Retina (tissue), 1 donor: ENCODE data around the gene UCHL1.
"Not testable (repeated sequence)": the region's sequence is repeated elsewhere in the genome, so short reads cannot be mapped to it uniquely, and the experiment has no call there.

Source experiments
- DNase-seq: peaks from one replicate; pipeline ENCODE4 v3.0.0-alpha.2; 2016

The UCHL1 gene

GRCh38 chr4:41294445-41295062 is 37.8 kb downstream of the UCHL1 start:
- no peak for DNase-seq

GRCh38 chr4:41296995-41297394 is 40.3 kb downstream of the UCHL1 start:
- DNase-seq: no peak

- no peak for DNase-seq
Measured at GRCh38 chr4:41297832-41298231, 41.1 kb downstream of the UCHL1 start.

DNA sequence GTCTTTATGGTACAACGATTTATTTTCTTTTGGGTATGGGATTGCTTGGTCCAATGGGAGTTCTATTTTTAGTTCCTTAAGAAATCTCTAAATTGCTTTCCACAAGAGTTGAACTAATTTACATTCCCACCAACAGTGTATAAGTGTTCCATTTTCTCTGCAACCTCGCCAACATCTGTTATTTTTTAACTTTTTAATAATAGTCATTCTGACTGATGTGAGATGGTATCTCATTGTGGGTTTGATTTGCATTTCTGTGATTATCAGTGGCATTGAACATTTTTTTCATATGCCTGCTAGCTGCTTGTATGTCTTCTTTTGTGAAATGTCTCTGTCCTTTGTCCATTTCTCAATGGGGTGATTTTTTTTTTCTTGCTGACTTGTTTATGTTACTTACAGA is 42.8 kb downstream of the UCHL1 start:
- DNase-seq: no peak

DNA sequence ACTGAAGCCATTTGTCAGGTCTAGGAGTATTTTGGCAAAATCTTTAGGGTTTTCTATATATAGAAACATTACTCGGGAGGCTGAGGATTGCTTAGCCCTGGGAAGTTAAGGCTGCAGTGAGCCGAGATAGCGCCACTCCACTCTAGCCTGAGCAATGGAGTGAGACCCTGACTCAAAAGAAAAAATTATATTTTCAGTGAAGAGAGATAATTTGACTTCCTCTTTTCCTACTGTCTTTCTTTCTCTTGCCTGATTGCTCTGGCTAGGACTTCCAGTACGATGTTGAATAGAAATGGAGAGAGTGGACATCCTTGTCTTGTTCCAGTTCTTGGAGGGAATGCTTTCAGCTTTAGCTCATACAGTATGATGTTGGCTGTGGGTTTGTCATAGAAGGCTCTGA is 44.4 kb downstream of the UCHL1 start:
- DNase-seq: no peak

DNA sequence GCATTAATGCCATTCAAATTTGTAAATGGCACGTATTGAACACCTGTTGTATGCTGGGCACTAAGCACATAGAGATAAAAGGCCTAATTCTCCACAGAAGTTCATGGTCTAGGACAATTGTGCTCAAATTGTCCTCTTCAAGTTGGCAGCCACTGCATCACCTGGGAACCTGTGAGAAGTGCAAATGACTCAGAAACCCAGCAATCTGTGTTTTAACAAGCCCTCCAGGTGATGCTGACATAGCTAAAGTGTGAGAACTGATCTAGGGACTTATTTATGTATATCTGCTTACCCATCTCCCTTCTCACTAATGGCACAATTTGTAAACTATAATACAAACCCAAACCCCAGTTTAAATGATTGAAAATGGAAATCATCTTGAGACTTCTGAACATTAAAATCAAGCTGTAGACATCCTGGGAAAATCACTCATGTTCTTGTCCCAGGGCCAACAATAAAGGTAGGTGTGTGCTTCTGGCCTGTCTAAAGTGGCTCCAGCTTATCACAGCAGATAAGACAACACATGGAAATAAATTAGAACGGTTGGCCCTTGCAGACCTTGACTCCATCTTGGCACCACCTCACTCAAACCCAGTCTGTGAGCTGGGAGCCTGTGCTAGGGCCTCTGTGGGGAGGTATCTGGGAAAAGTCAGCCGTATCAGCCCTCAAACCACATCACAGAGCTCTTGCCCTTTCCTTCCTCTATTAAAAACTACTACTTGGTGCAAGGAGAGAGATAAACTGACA is 46.8 kb downstream of the UCHL1 start:
- no peak for DNase-seq

DNA sequence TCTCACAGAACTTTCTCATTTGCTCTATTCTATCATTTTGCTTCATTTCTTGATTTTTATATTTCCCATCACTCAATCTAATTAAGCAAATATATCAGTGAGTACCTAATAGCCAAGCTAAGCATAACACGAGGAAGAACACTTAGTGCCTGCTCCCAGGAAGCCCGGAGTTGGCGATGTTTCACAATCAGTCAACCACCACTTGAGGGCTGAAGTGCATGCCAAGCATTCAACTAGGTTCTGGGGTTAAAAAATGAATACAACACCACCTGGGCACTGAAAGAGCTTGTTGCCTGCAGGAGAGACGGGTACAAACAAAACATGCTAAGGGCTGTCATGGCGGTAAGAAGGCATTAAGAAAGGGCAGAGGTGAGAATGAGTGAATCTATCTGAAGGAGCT is 47.5 kb downstream of the UCHL1 start:
- DNase-seq: no peak

GRCh38 chr4:41305476-41305875 is 48.7 kb downstream of the UCHL1 start:
- DNase-seq: no peak

DNA sequence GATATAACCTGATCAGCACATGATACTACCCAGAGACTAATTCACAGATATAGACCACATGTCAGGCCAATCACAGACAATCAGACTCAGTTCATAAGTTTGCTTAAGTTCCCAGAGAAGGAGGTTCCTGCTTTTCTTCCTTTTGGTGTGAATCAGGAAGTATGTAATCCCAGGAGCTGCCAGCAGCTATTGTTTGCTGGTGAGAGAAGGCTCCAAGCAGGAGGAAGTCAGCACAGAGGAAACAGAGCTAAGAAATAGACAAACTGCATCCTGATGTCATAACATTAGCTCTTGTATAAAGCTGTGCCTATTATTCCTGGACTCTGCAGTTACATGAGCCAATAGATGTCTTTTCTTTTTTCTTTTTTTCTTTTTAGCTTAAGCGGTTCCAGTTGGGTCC is 50.9 kb downstream of the UCHL1 start:
- no peak for DNase-seq

- no peak for DNase-seq
Measured at GRCh38 chr4:41308398-41308797, 51.7 kb downstream of the UCHL1 start.

- DNase-seq: not testable (repeated sequence)
Measured at GRCh38 chr4:41315426-41315825, 58.7 kb downstream of the UCHL1 start.

- DNase-seq: no peak
Measured at GRCh38 chr4:41315862-41316261, 59.1 kb downstream of the UCHL1 start.
